ENCODE data around the gene CS.

DNA sequence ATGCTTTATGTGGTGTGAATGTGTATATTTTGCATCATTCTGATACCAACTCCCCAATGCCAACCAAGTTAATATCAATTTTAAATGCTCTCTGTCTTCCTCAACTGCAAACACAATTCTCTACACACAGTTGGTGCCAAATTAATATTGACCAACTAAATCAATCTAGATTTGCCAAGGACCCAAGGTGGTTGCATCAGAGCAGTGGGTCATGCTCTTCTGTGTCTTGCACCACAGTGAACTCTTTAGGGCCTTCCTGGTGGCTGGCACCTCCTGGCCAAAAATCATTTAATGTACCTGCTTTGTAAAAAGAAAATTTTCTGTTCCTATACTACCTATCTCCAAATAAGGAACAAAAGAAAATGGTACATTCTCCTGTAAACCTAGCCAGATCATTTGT lies 19.3 kb downstream of the CS start:
- TF ChIP-seq, protein P1, sequence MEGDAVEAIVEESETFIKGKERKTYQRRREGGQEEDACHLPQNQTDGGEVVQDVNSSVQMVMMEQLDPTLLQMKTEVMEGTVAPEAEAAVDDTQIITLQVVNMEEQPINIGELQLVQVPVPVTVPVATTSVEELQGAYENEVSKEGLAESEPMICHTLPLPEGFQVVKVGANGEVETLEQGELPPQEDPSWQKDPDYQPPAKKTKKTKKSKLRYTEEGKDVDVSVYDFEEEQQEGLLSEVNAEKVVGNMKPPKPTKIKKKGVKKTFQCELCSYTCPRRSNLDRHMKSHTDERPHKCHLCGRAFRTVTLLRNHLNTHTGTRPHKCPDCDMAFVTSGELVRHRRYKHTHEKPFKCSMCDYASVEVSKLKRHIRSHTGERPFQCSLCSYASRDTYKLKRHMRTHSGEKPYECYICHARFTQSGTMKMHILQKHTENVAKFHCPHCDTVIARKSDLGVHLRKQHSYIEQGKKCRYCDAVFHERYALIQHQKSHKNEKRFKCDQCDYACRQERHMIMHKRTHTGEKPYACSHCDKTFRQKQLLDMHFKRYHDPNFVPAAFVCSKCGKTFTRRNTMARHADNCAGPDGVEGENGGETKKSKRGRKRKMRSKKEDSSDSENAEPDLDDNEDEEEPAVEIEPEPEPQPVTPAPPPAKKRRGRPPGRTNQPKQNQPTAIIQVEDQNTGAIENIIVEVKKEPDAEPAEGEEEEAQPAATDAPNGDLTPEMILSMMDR (IDR thresholded peaks at IDR 0.05), result no peak
- no peak for TF ChIP-seq POLR2A (IDR thresholded peaks at IDR 0.05)

All from esophagus squamous epithelium (tissue), 4 donors.